HG02852 (cell line): Measurements from ENCODE around the gene NPDC1.
A peak's percentile ranks its signal among the peaks of the same experiment; 100 is the strongest.
"Not testable (repeated sequence)": the region's sequence is repeated elsewhere in the genome, so short reads cannot be mapped to it uniquely, and the experiment has no call there.

Experiments used
- ATAC-seq: cut with Tn5 transposase; IDR thresholded peaks from one replicate; pipeline ENCODE4 v1.9.1; 2021; ENCODE audit warnings: mild to moderate bottlenecking, moderate library complexity; ENCODE audit not compliant: unreplicated experiment

NPDC1 gene

GRCh38 chr9:137041124-137041523 is 4.9 kb downstream of the NPDC1 start:
- no peak for ATAC-seq

DNA sequence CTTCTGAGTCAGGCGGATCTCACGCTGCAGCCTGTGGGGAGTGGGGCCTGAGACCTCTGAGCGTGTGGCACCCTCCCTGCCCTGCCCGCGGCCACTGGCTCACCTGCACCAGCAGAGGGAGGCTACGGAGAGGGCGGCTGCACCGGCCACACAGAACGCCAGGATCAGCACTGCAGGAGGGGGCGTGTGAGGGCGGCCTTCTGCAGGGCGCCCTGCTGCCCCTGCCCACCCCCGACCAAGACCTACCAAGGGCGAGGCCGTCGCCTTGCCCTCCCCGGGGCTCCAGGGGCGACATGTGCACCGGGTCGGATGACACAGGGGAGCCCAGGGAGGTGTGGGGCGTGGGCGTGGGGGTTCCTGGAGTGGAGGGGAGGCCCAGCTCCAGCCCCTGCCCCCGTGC is 5.4 kb downstream of the NPDC1 start:
- ATAC-seq = no peak

DNA sequence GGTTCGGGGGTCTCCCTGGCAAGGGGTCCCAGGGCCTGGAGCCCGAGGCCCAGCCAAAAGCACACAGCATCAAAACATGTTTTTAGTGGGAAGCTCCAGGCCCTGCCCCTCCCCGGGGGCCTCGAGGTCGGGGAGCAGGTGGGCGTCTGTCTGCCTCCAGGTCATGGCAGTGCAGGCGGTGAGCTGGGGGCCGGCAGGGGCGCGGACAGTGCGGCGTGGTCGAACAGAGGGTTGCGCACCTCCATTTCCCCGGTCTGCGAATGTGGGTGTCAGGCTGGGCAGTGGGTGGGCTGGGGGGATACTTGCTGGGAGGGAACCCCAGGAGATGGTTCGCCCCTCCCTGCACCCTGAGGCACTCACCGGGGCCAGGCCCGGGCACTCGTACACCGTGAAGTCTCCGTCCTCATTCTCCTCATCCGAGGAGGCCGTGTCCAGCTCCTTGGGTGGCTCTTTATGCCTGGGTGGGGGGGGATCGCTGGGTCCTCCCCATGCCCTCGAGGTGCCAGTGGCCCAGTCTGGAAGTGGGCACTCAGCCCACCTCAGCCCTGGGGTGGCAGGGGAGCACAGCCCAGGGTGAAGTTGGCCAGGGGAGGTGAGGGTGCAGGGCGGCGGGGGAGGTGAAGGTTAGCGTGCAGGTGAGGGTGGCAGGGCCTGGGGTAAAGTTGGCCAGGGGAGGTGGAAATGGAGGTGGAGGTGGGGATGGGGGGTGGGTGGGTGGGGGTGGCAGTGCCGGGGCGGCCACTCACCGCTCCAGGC is 6.2 kb downstream of the NPDC1 start:
- no peak for ATAC-seq

- ATAC-seq = no peak
Measured at GRCh38 chr9:137038916-137039315, 7.1 kb downstream of the NPDC1 start.

GRCh38 chr9:137037483-137037882 is 8.5 kb downstream of the NPDC1 start:
- ATAC-seq = no peak

DNA sequence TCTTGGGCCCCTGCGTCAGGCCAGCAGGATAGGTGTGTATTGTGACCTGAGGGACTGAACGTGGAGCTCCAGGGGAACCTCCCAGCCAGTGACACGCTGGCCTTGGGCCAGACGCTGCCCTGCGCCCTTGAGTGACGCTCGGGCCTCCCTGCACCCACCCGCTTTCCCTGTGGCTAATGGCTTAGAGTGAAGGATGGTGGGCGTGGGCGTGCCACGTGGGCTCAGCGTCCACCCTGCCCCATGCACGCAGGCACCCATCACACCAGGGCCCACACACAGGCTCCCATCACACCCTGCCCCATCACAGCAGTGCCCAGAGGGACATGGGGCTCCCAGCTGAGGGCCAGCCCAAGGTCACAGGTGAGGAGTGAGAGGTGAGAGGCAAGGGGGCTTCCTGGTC is 8.9 kb downstream of the NPDC1 start:
- no peak for ATAC-seq

DNA sequence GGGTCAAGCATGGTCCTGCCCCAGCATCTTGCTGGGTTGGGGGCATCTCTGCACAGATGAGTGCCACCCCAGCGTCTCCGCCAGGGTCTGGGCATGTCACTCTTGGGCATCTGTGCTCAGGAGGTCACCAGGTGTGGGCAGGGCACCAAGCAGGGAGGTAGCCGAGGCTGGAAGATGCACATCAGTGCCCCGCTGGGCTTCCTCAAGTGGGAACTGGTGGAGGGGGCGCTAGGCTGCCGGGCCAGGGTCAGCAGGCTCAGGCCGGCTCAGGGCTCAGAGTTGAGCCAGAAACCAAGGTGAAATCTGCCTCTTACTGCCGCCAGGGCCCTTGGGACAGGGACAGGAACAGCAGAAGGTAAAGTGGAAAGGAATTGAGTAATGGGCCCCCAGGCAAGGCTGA is 10.0 kb downstream of the NPDC1 start:
- no peak for ATAC-seq

GRCh38 chr9:137035507-137035834 is 10.5 kb downstream of the NPDC1 start:
- ATAC-seq = no peak

DNA sequence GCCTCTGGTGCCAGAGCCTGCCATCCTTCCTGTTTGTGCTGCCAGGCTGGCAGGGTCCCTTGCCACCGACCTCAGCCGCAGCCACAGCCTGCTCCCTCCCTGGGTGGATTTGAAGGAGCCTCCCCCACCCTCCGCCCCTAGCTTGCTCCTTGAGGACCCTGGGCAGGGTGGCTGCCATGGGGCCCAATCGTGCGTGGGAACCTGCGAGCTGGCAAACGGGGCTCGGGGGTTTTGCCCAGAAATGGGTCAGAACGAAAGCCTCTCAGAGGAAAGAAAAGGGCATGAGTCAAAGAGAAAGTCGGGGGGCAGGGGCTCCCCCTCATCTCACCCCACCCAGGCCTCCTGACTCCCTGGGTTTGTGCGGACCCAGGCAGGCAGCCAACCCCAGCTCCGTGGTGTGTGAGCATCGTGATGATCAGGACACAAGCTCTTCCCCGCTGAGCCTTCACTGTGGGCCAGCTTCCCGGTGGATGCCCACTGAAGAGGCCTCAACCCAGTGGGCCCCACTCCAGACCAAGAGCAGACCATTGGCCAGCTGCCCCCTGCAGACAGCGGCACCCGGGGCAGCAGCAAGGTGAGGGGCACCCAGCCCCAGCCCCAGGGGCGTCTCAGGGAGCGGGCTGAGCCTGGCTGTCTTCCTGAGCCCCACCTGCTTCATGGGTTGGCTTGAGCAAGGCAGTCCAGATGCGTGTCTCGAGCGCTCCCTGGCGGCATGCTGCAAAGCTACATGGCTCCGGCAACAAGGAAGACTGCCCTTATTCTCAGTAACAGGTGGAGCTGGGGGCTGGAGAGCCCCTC is 11.1 kb downstream of the NPDC1 start:
- ATAC-seq = no peak

DNA sequence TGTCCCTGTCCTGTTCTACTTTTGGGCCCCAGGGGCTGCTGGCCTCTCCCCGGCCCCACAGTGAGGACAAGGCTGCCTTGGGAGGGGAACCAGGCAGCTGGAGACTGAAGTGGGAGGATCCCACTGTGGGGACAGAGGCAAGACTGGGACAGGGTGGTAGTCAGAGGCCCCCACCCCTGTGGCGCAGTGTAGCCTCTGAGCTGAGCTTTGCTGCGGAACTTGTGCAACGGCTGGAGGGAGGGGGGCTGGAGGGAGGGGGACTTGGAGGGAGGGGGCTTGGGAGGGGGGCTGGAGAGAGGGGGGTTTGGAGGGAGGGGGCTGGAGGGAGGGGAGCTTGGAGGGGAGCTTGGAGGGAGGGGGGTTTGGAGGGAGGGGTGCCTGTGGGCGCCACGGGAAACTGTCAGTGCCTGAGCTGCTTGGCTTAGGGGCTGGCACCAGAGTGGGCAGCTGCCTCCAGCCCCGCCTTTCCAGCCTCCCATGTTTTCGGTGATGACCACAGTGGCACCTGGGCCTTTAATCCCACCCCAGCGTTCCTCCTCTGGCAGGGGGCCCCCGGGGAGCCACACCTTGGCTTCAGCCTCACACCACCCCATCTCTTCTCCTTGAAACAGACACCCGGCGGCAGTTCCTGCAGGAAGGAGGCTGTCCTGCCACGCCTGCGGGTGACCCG is 11.8 kb downstream of the NPDC1 start:
- ATAC-seq = no peak

- not testable (repeated sequence) for ATAC-seq
Measured at GRCh38 chr9:137033481-137033880, 12.5 kb downstream of the NPDC1 start.

- ATAC-seq = no peak
Measured at GRCh38 chr9:137032858-137033257, 13.1 kb downstream of the NPDC1 start.

DNA sequence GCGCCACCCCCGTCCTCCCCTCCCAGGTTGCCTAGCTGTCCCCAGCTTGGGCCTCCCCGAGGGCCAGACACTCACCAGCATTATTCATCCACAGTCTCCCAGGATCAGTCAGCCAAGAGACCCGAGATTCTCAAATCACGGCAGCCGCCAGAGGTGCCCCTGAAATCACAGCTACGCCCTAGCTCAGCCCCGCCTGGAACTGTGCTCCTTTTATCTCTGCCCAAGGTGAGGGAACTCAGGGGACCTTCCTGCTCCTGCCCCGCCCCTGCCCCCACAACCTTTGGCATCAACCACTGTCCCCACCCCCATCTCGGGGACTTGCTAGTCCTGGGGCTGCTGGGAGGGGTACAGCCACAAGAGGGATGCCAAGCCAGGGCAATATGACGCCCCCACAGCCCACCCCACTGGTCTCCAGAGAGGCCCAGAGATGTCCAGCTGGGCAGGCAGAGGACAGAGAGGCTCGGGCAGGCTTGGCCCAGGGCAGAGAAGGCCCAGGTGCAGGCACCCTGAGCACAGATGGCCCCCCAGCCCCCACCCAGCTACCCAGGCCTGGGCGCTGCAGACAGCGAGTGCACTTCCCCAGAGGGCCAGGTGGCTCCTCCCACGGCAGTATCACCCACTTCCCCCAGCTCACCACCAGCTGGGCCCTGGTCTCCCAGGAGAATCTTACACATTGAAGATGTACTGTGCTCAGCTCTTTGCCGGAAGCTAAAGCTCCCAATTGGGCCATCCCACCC is 13.9 kb downstream of the NPDC1 start, which contains the start of gene FUT7:
Gene FUT7 (minus strand): TSS at position 185 of the 737 bp plus-strand sequence. CDS start 97 bp downstream, at position 88.
- no peak for ATAC-seq

- ATAC-seq = no peak
Measured at GRCh38 chr9:137030538-137031527, 15.1 kb downstream of the NPDC1 start.

DNA sequence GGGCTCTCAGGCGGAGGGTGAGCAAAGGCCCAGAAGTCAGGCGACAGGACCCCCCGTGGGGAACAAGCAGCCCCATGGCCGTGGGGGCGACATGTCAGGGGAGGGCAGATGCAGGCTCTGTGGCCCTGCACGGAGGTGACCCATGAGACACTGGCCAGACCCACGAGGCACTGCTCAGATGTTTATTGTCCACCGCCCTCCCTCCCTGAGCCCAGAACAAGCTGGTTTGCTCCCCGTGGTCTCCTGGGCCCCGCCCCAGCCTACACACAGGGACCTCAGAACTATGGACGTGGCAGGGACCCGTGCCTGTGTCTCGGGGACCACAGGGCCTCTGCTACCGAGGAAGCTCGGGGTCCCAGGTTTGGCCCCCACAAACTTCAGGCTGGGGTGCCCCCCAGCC is 16.0 kb downstream of the NPDC1 start:
- no peak for ATAC-seq

- no peak for ATAC-seq
Measured at GRCh38 chr9:137029058-137029936, 16.7 kb downstream of the NPDC1 start.

GRCh38 chr9:137028263-137029057 is 17.5 kb downstream of the NPDC1 start:
- peak; percentile 44 for ATAC-seq
